ENCODE measurements around the gene CACNA1D. TPM values are rescaled to one million over a fixed set of nuclear protein-coding genes. Genes with fewer than 3 reads are reported as not detected.

CACNA1D gene
- total RNA-seq, 1 donor from 2014 or later: 1.1 TPM

DNA sequence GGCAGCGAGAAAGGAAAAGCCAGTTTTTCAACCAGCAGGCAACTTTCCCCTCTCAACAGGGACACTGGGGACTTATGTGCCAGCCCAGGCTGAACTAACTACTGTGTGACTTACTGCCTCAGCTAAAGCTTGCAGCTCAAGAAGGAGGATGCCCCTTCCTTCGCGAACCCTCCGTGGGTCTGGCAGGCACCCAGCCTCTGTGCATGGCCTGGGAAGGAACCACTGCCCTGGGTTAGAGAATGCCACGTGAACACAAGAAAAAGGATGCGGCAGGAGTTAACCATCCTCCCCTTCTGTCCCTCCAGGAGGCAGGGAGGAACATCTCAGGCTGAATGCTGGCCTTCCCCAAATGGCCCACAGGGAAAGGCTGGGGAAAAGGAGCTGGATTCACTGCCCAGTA is 322.8 kb downstream of the CACNA1D start:
- peaks cover 4% of the 10 kb centered on the region for H3K27me3 ChIP-seq (ENCODE audit: low read depth)
- intact Hi-C loops (cut with micrococcal nuclease): no loop called here
- H3K4me3 ChIP-seq: no peak overlapping the region
- TF ChIP-seq, protein P1, sequence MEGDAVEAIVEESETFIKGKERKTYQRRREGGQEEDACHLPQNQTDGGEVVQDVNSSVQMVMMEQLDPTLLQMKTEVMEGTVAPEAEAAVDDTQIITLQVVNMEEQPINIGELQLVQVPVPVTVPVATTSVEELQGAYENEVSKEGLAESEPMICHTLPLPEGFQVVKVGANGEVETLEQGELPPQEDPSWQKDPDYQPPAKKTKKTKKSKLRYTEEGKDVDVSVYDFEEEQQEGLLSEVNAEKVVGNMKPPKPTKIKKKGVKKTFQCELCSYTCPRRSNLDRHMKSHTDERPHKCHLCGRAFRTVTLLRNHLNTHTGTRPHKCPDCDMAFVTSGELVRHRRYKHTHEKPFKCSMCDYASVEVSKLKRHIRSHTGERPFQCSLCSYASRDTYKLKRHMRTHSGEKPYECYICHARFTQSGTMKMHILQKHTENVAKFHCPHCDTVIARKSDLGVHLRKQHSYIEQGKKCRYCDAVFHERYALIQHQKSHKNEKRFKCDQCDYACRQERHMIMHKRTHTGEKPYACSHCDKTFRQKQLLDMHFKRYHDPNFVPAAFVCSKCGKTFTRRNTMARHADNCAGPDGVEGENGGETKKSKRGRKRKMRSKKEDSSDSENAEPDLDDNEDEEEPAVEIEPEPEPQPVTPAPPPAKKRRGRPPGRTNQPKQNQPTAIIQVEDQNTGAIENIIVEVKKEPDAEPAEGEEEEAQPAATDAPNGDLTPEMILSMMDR (IDR thresholded peaks at IDR 0.05; ENCODE audit: borderline replicate concordance): no peak
- H3K4me1 ChIP-seq: peaks cover 6% of the 10 kb centered on the region
- no peaks in the 10 kb centered on the region for H3K9me3 ChIP-seq (replicated peaks)
- no peak overlapping the region for H3K27ac ChIP-seq (replicated peaks)
- H3K36me3 ChIP-seq: peaks cover 18% of the 10 kb centered on the region
- no peak for DNase-seq

DNA sequence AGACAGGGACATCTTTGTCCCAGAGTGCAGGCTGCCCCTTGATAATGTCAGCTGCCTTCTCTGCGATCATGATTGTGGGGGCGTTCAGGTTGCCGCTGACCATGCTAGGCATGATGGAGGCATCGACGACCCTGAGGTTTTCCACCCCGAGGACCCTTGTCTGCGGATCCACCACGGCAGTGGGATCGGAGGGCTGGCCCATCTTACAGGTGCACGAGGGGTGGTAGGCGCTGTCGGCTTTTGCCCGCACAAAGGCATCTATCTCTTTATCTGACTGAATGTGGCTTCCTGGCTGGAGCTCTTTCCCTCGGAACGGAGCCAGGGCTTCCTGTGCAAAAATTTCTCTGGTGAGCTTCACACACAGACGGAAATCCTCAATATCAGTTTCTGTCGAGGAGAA is 323.4 kb downstream of the CACNA1D start:
- intact Hi-C loops (cut with micrococcal nuclease): no loop called here
- Histone ChIP-seq H3K4me3 (no peak overlapping the region), H3K9me3 (replicated peaks) (no peaks in the 10 kb centered on the region), H3K27ac (replicated peaks) (no peak overlapping the region), H3K36me3 (peaks cover 18% of the 10 kb centered on the region), H3K27me3 (ENCODE audit: low read depth) (peaks cover 4% of the 10 kb centered on the region), H3K4me1 (peaks cover 6% of the 10 kb centered on the region)
- TF ChIP-seq, protein P1 (IDR thresholded peaks at IDR 0.05; ENCODE audit: borderline replicate concordance): no peak
- DNase-seq: no peak

DNA sequence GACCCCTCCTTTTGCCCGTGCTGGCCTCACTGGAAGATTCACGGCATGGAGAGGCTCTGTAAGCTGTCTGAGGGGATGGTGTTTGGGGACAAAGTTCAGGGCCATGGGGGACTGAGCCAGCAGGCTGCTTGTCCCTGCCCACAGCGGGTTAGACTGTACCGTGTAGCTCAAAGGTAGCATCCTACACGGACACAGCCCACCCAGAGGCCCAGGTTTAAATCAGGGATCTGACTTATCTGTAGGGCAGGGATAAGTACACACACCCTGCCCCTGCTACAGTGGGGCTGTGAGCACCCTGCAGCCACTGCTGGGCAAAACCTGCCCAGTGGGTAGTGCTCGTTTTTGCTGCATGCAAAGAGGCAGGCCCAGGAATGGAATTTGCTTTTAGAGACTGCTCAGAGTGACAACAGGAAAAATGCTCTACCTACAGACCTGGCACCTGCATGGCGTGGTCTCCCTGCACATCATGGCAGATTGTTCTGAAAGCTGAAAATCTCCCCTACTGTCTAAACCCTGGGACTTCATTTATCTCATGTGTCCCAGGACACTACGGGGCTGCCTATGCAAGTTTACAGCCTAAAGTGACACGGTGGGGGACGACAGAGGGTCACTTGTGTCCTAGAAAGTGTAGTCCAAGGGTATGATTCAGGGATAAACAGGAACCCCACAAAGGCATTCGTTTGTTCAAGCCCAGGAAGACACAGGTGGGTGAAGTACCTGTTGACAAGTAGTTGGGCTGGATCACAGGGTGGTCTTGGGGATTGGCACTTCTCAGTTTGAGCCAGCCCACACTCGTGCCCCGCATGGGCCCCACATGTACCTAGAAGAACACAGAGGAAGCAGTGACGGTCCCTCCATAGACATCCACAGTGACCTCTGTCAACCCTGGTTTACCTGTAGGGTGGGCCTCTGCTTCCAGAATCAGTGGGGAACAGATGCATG is 324.1 kb downstream of the CACNA1D start:
- peaks cover 4% of the 10 kb centered on the region for H3K27me3 ChIP-seq (ENCODE audit: low read depth)
- DNase-seq: no peak
- H3K9me3 ChIP-seq (replicated peaks): no peaks in the 10 kb centered on the region
- peaks cover 6% of the 10 kb centered on the region for H3K4me1 ChIP-seq
- peaks cover 18% of the 10 kb centered on the region for H3K36me3 ChIP-seq
- intact Hi-C loops (cut with micrococcal nuclease): no loop called here
- no peak overlapping the region for H3K27ac ChIP-seq (replicated peaks)
- H3K4me3 ChIP-seq: no peak overlapping the region
- TF ChIP-seq, protein P1 (IDR thresholded peaks at IDR 0.05; ENCODE audit: borderline replicate concordance): no peak

DNA sequence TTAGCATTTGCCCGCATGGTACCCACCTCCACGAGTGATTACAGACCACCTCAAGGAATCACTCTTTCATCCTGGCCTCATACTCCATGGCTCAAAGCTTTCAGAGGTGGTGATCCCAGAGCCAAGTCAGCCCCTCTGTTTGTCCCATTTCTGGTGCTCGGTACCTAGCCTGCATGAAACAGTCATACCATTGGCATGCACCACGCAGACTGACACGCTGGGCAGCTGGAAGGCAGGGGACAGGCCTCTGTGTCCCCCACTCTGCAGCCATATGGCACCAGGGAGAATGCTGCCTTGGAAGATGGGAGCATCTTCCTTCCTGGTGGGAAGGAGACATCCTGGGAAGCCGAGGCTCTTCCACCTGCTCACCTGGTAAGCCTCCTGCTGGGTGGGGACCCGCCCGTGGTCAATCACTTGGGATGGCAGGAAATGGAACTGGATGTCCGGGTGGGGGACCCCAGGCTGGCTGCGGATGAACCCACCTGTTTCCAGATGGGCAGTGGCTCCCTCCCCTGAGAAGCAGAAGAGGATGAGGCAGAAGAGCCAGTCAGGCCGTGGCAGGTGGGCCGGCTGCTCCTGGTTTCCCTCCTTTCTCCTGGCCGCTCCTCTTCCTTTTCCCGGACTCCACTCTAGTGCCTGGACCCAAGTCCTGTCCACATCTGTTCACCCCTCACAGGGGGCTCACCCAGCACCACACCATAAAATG is 324.9 kb downstream of the CACNA1D start:
- H3K27ac ChIP-seq (replicated peaks): no peak overlapping the region
- no peaks in the 10 kb centered on the region for H3K9me3 ChIP-seq (replicated peaks)
- DNase-seq: no peak
- no peak overlapping the region for H3K4me3 ChIP-seq
- TF ChIP-seq, protein P1 (IDR thresholded peaks at IDR 0.05; ENCODE audit: borderline replicate concordance): no peak
- H3K36me3 ChIP-seq: peaks cover 18% of the 10 kb centered on the region
- peaks cover 6% of the 10 kb centered on the region for H3K4me1 ChIP-seq
- H3K27me3 ChIP-seq (ENCODE audit: low read depth): peaks cover 4% of the 10 kb centered on the region
- intact Hi-C loops (cut with micrococcal nuclease): no loop called here

DNA sequence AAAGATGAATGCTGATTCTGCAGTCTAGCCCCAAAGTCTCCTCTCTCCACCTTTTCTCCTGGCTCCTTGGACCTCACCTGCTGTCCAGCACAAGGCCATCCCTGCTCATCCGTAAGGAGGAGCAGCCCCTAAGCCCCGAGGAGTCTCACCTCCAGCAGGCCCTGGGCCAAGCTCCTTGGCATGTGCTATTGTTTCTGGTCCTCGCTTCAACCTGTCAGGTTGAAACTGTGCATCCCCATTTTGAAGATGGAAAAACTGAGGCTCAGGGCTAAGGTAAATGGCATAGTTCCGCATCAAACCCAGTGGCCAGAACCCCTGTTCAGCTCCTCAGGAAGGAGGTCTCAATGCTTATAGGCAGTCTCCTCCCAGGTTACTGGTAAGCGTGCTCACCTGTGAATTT is 325.7 kb downstream of the CACNA1D start:
- Histone ChIP-seq H3K4me1 (peaks cover 6% of the 10 kb centered on the region), H3K9me3 (replicated peaks) (no peaks in the 10 kb centered on the region), H3K27ac (replicated peaks) (no peak overlapping the region), H3K36me3 (peaks cover 18% of the 10 kb centered on the region), H3K27me3 (ENCODE audit: low read depth) (peaks cover 4% of the 10 kb centered on the region), H3K4me3 (no peak overlapping the region)
- DNase-seq: no peak
- TF ChIP-seq, protein P1 (IDR thresholded peaks at IDR 0.05; ENCODE audit: borderline replicate concordance): no peak
- intact Hi-C loops (cut with micrococcal nuclease): no loop called here
